Measurements from ENCODE around the gene C19orf12.
A peak's percentile ranks its signal among the peaks of the same experiment; 100 is the strongest.

The C19orf12 gene

DNA sequence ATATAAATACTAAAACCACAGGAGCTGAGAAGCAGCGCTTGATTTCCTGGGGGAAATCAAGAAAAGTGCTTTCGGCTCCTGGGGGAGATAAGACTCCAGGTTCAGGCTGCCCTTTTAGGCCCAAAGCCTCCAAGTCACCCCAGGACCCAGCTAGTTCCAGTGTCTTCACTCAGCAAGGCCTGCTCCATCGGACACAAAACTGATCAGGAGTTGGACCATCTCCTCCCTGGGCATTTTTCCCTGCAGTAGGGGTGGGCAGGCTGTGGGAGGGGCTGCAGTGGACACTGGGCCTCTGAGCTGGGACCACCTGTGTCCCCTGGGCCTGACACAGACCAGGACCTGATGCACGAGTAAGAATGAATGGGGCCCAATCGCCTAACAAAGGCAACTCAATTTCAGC lies 15.2 kb downstream of the C19orf12 start:
- TF ChIP-seq CTCF (IDR thresholded peaks at IDR 0.05; ENCODE audit: low read length, missing control alignments), result no peak
- no peak for DNase-seq (ENCODE audit: low read depth)
- H3K4me3 ChIP-seq (replicated peaks; ENCODE audit: low read depth, low read length), result no peak overlapping the region

GRCh38 chr19:29697523-29698261 lies 17.4 kb downstream of the C19orf12 start:
- DNase-seq (ENCODE audit: low read depth), result no peak
- TF ChIP-seq CTCF (IDR thresholded peaks at IDR 0.05; ENCODE audit: low read length, missing control alignments), result no peak
- no peak overlapping the region for H3K4me3 ChIP-seq (replicated peaks; ENCODE audit: low read depth, low read length)

DNA sequence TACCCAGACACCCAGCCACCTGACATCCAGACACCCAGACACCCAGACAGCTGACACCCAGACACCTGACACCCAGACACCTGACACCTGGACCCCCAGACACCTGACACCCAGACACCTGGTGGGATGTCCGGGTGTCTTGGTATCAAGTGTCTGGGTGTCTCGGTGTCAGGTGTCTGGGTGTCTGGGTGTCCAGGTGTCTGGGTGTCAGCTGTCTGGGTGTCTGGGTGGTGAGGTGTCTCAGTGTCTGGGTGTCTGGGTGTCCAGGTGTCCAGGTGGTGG lies 18.6 kb downstream of the C19orf12 start:
- H3K4me3 ChIP-seq (replicated peaks; ENCODE audit: low read depth, low read length), result no peak overlapping the region
- DNase-seq (ENCODE audit: low read depth), result no peak
- no peak for TF ChIP-seq CTCF (IDR thresholded peaks at IDR 0.05; ENCODE audit: low read length, missing control alignments)

- H3K4me3 ChIP-seq (replicated peaks; ENCODE audit: low read depth, low read length), result no peak overlapping the region
- DNase-seq (ENCODE audit: low read depth), result no peak
- no peak for TF ChIP-seq CTCF (IDR thresholded peaks at IDR 0.05; ENCODE audit: low read length, missing control alignments)
Observed at GRCh38 chr19:29695765-29696564, 19.1 kb downstream of the C19orf12 start.

- DNase-seq (ENCODE audit: low read depth), result peak; percentile 77
- peak; percentile 93 for TF ChIP-seq CTCF (IDR thresholded peaks at IDR 0.05; ENCODE audit: low read length, missing control alignments)
- no peak overlapping the region for H3K4me3 ChIP-seq (replicated peaks; ENCODE audit: low read depth, low read length)
Observed at GRCh38 chr19:29694669-29695627, 20.1 kb downstream of the C19orf12 start.

- TF ChIP-seq CTCF (IDR thresholded peaks at IDR 0.05; ENCODE audit: low read length, missing control alignments), result no peak
- no peak for DNase-seq (ENCODE audit: low read depth)
- H3K4me3 ChIP-seq (replicated peaks; ENCODE audit: low read depth, low read length), result no peak overlapping the region
Observed at GRCh38 chr19:29694161-29694560, 20.9 kb downstream of the C19orf12 start.
